B cell (primary cell): ENCODE results near the gene KCNJ1.

Source experiments
- CTCF ChIP-seq: fragments of 200-600 bp; IDR thresholded peaks from one replicate; pipeline ENCODE4 v1.8.0; 2022; ENCODE audit warnings: antibody characterized with exemption, mild to moderate bottlenecking
- EZH2 ChIP-seq: IDR thresholded peaks from 2 replicates; pipeline ENCODE4 v1.6.1; 2012; ENCODE audit warnings: borderline replicate concordance, low read depth, mild to moderate bottlenecking, moderate library complexity, low read length; ENCODE audit not compliant: insufficient read depth, poor library complexity, severe bottlenecking

GRCh38 chr11:128819198-128819597 is 47.9 kb downstream of the KCNJ1 start:
- TF ChIP-seq CTCF = no peak
- TF ChIP-seq EZH2 = no peak
